Activated CD4-positive, alpha-beta T cell treated with anti-CD3 and anti-CD28 coated beads for 4 hours (primary cell): ENCODE data around the gene ITPR1.

Experiments used
- DNase-seq, 2 donors: peaks; one replicate each; pipeline ENCODE4 v3.0.0-alpha.2; 2020

The ITPR1 gene

GRCh38 chr3:4534906-4535305, 41.8 kb downstream of the ITPR1 start:
- no peak for DNase-seq

- no peak for DNase-seq
These were observed 43.1 kb downstream of the ITPR1 start for GRCh38 chr3:4536260-4536659.

GRCh38 chr3:4540267-4540666, 47.1 kb downstream of the ITPR1 start:
- no peak for DNase-seq

GRCh38 chr3:4543110-4543509, 50.0 kb downstream of the ITPR1 start:
- DNase-seq, result no peak

GRCh38 chr3:4546346-4547178, 53.4 kb downstream of the ITPR1 start:
- no peak for DNase-seq

- no peak for DNase-seq
These were observed 54.7 kb downstream of the ITPR1 start for GRCh38 chr3:4547799-4548198.

GRCh38 chr3:4548356-4548755, 55.2 kb downstream of the ITPR1 start:
- DNase-seq, result no peak

- DNase-seq, result no peak
These were observed 55.6 kb downstream of the ITPR1 start for GRCh38 chr3:4548780-4549179.

GRCh38 chr3:4549896-4550295, 56.7 kb downstream of the ITPR1 start:
- no peak for DNase-seq

GRCh38 chr3:4551051-4551711, 58.0 kb downstream of the ITPR1 start:
- DNase-seq, result no peak

GRCh38 chr3:4551794-4552442, 58.8 kb downstream of the ITPR1 start:
- no peak for DNase-seq

GRCh38 chr3:4552811-4553210, 59.7 kb downstream of the ITPR1 start:
- no peak for DNase-seq

GRCh38 chr3:4561661-4562060, 68.5 kb downstream of the ITPR1 start:
- DNase-seq, result no peak

- DNase-seq, result no peak
These were observed 69.4 kb downstream of the ITPR1 start for GRCh38 chr3:4562595-4562994.

GRCh38 chr3:4564270-4564669, 71.1 kb downstream of the ITPR1 start:
- DNase-seq, result no peak

- no peak for DNase-seq
These were observed 71.9 kb downstream of the ITPR1 start for GRCh38 chr3:4564928-4565586.

- DNase-seq, result no peak
These were observed 72.8 kb downstream of the ITPR1 start for GRCh38 chr3:4565809-4566501.

- DNase-seq, result no peak
These were observed 75.7 kb downstream of the ITPR1 start for GRCh38 chr3:4568841-4569240.

- no peak for DNase-seq
These were observed 77.9 kb downstream of the ITPR1 start for GRCh38 chr3:4570840-4571621.

- DNase-seq, result no peak
These were observed 78.7 kb downstream of the ITPR1 start for GRCh38 chr3:4571690-4572334.

GRCh38 chr3:4573153-4573552, 80.0 kb downstream of the ITPR1 start:
- no peak for DNase-seq
